Right ventricle myocardium superior (tissue), 1 donor: ENCODE measurements around the gene LUC7L. TPM values are rescaled to one million over a fixed set of nuclear protein-coding genes. Genes with fewer than 3 reads are reported as not detected.

Source experiments
- total RNA-seq: library from RNA; stranded (reverse); fragmentation: NEBNext Ultra II Directional; extraction: Animal tissue kit (Norgen Biotek cat#: 25700); gene quantifications from one replicate; pipeline ENCODE4 v1.2.1, GENCODE V29; 2021
- donor health status: DM: no; HTN: yes; CAD: no; lungs with severe emphysema.

Gene LUC7L
- total RNA-seq, 1 donor from 2014 or later = 25.0 TPM

Other genes with a start within 250 kb of the LUC7L start
- 11.1 TPM for gene POLR3K, start 175.8 kb downstream of the LUC7L start, total RNA-seq
- gene SNRNP25, start 175.6 kb downstream of the LUC7L start, total RNA-seq = 79.9 TPM
- 16.6 TPM for gene RHBDF1, start 156.8 kb downstream of the LUC7L start, total RNA-seq
- 31.6 TPM for gene MPG, start 151.2 kb downstream of the LUC7L start, total RNA-seq
- 19.2 TPM for gene NPRL3, start 90.8 kb downstream of the LUC7L start, total RNA-seq
- not detected for gene HBZ, start 76.8 kb downstream of the LUC7L start, total RNA-seq
- not detected for gene HBM, start 63.5 kb downstream of the LUC7L start, total RNA-seq
- gene HBA2, start 56.6 kb downstream of the LUC7L start, total RNA-seq = 64.7 TPM
- 110 TPM for gene HBA1, start 52.8 kb downstream of the LUC7L start, total RNA-seq
- gene HBQ1, start 49.0 kb downstream of the LUC7L start, total RNA-seq = not detected
- gene FAM234A, start 5.4 kb upstream of the LUC7L start, total RNA-seq = 135 TPM
- 12.5 TPM for gene RGS11, start 46.5 kb upstream of the LUC7L start, total RNA-seq
- gene ARHGDIG, start 51.1 kb upstream of the LUC7L start, total RNA-seq = 9.3 TPM
- 1.8 TPM for gene PDIA2, start 53.7 kb upstream of the LUC7L start, total RNA-seq
- 14.0 TPM for gene AXIN1, start 123.3 kb upstream of the LUC7L start, total RNA-seq
- gene MRPL28, start 141.1 kb upstream of the LUC7L start, total RNA-seq = 79.6 TPM
- 28.1 TPM for gene PGAP6, start 152.5 kb upstream of the LUC7L start, total RNA-seq
- 81.6 TPM for gene NME4, start 167.8 kb upstream of the LUC7L start, total RNA-seq
- 9.1 TPM for gene DECR2, start 172.4 kb upstream of the LUC7L start, total RNA-seq
- 25.4 TPM for gene RAB11FIP3, start 196.2 kb upstream of the LUC7L start, total RNA-seq